HG03432 (cell line): ENCODE measurements around the gene ZFPM1.
A peak's percentile ranks its signal among the peaks of the same experiment; 100 is the strongest.

Experiments
- ATAC-seq: cut with Tn5 transposase; IDR thresholded peaks from one replicate; pipeline ENCODE4 v1.9.1; 2021; ENCODE audit warnings: mild to moderate bottlenecking, moderate library complexity; ENCODE audit not compliant: unreplicated experiment

The ZFPM1 gene

DNA sequence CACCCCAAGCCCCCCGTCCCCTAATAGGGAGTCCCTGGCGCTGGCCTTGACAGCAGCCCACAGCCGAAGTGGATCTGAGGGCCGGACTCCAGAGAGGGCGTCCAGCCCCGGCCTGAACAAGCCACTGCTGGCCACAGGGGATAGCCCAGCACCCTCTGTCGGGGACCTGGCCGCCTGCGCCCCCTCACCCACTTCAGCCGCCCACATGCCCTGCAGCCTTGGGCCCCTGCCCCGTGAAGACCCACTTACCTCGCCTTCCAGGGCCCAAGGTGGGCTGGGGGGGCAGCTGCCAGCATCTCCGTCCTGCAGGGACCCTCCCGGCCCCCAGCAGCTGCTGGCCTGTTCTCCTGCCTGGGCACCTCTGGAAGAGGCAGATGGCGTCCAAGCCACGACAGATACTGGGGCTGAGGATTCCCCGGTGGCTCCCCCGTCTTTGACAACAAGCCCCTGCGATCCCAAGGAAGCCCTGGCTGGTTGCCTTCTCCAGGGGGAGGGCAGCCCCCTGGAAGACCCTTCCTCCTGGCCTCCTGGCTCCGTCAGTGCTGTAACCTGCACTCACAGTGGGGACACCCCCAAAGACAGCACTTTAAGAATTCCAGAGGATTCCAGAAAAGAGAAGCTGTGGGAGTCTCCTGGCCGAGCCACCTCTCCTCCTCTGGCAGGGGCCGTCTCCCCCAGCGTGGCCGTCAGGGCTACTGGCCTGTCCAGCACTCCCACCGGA, 19.3 kb upstream of the ZFPM1 start:
- no peak for ATAC-seq

DNA sequence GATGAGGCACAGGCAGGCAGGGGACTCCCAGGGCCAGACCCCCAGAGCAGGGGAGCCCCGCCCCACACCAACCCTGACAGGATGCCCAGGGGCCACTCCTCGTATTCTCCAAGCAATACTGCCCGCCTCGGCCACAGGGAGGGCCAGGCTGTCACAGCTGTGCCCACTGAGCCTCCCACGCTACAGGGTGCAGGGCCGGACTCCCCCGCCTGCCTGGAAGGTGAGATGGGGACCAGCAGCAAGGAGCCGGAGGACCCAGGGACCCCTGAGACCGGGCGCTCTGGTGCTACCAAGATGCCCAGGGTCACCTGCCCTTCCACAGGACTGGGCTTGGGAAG, 18.8 kb upstream of the ZFPM1 start:
- ATAC-seq: no peak

DNA sequence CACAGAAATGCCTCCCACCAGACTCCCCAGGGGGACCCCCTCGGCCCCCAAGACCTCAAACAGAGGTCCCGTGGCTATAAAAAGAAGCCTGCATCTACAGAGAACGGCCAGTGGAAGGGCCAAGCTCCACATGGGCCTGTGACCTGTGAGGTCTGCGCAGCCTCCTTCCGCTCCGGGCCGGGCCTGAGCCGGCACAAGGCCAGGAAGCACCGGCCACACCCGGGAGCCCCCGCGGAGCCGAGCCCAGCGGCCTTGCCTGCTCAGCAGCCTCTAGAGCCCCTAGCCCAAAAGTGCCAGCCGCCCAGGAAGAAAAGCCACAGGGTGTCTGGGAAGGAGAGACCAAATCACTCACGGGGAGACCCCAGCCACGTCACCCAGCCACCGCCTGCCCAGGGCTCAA, 18.3 kb upstream of the ZFPM1 start:
- ATAC-seq: no peak

DNA sequence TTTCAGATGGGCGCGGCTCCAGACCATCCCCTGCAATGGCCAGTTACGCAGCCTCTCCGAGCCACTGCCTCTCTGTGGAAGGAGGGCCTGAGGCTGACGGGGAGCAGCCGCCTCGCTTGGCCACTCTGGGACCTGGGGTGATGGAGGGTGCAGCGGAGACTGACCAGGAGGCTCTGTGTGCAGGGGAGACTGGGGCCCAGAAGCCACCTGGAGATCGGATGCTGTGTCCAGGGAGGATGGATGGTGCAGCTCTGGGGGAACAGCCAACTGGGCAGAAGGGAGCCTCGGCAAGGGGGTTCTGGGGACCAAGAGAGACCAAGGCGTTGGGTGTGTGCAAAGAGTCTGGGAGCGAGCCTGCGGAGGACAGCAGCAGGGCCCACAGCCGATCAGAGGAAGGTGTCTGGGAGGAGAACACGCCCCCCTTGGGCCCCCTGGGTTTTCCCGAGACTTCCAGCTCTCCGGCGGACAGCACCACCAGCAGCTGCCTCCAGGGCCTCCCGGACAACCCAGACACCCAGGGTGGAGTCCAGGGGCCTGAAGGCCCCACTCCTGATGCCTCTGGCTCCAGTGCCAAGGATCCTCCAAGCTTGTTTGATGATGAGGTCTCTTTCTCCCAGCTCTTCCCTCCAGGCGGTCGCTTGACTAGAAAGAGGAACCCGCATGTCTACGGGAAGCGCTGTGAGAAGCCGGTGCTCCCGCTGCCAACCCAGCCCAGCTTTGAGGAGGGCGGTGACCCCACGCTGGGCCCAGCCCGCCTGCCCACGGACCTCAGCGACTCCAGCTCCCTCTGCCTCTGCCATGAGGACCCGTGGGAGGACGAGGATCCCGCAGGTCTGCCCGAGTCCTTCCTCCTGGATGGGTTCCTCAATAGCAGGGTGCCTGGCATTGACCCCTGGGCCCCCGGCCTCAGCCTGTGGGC, 17.4 kb upstream of the ZFPM1 start:
- no peak for ATAC-seq

DNA sequence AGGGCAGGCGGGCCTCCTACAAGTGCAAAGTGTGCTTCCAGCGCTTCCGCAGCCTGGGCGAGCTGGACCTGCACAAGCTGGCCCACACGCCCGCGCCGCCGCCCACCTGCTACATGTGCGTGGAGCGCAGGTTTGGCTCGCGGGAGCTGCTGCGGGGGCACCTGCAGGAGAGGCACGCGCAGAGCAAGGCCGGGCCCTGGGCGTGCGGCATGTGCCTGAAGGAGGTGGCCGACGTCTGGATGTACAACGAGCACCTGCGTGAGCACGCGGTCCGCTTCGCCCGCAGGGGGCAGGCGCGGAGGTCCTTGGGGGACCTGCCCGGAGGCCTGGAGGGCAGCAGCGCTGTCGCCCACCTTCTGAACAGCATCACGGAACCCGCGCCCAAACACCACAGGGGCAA, 16.3 kb upstream of the ZFPM1 start:
- ATAC-seq: no peak

DNA sequence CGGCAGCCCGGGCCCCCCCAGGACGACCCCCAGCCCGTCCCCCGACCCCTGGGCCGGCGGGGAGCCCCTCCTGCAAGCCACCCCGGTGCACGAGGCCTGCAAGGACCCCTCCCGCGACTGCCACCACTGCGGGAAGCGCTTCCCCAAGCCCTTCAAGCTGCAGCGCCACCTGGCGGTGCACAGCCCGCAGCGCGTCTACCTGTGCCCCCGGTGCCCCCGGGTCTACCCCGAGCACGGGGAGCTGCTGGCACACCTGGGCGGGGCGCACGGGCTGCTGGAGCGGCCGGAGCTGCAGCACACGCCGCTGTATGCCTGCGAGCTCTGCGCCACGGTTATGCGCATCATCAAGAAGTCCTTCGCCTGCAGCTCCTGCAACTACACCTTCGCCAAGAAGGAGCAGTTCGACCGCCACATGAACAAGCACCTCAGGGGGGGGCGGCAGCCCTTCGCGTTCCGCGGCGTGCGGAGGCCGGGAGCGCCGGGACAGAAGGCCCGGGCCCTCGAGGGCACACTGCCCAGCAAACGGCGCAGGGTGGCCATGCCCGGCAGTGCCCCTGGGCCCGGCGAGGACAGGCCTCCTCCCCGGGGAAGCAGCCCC, 15.6 kb upstream of the ZFPM1 start:
- ATAC-seq: no peak

DNA sequence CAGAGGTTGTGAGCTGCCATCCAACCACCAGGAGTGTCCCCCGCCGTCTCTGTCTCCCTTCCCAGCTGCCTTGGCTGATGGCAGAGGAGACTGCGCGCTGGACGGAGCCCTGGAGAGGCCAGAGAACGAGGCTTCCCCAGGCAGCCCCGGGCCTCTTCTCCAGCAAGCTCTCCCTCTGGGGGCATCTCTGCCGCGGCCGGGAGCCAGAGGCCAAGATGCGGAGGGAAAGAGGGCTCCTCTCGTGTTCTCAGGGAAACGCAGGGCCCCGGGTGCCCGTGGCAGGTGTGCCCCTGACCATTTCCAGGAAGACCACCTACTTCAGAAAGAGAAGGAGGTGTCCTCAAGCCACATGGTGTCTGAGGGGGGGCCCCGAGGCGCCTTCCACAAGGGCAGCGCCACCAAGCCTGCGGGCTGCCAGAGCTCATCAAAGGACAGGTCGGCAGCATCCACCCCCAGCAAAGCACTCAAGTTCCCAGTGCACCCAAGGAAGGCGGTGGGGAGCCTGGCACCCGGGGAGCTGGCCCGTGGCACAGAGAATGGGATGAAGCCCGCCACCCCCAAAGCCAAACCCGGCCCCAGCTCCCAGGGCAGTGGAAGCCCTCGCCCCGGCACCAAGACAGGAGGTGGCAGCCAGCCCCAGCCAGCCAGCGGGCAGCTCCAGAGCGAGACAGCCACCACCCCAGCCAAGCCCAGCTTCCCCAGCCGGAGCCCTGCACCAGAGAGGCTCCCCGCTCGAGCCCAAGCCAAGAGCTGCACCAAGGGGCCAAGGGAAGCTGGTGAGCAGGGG, 14.8 kb upstream of the ZFPM1 start:
- no peak for ATAC-seq

DNA sequence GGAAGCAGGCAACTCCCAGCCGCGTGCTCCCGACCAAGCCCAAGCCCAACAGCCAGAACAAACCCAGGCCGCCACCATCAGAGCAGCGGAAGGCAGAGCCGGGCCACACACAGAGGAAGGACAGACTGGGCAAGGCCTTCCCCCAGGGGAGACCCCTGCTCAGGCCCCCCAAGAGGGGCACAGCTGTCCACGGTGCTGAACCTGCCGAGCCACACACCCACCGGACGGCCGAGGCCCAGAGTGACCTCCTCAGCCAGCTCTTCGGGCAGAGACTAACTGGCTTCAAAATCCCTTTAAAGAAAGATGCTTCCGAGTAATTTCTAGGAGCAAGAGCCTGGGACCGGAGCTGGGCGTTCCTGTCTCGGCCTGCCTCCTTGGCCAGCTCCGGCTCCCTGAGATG, 14.1 kb upstream of the ZFPM1 start:
- ATAC-seq: no peak

DNA sequence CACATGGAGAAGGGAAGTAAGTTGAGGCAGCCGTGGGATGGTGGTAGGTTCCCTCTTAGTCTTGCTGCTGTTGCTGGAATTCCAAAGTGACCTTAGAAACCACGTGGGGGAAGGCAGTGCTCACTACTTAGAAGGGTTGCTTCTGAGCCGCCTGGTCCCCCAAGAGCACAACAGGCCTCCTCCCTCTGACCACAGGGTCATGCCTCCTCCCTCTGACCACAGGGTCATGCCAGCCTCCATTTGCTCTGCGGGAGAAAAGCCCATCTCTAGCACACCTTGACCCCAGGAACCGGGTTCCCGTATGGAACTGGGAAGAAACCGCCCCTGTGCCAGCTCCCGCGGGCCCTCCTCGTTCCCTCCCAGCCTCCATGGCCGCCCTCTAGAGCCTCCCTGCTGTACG, 13.4 kb upstream of the ZFPM1 start:
- ATAC-seq: no peak

DNA sequence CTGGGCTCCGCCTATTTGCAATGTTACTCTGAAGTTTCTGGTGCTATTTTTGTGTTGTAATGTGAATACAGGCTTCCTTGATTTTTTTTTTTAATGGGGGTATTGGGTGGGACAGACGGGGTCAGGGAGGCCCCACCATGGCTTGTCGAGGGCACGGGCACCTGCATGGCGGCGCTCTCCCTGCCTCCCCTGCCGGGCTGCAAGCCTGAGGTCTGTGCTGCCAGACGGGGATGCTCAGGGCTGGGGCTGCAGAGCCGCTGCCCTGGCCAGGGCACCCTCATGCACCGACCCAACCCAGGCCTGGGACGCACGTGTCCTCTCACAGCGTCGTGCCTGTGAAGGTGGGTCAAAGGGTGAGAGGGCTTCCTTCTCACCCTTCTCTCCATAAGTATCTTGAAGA, 13.0 kb upstream of the ZFPM1 start:
- ATAC-seq: no peak

DNA sequence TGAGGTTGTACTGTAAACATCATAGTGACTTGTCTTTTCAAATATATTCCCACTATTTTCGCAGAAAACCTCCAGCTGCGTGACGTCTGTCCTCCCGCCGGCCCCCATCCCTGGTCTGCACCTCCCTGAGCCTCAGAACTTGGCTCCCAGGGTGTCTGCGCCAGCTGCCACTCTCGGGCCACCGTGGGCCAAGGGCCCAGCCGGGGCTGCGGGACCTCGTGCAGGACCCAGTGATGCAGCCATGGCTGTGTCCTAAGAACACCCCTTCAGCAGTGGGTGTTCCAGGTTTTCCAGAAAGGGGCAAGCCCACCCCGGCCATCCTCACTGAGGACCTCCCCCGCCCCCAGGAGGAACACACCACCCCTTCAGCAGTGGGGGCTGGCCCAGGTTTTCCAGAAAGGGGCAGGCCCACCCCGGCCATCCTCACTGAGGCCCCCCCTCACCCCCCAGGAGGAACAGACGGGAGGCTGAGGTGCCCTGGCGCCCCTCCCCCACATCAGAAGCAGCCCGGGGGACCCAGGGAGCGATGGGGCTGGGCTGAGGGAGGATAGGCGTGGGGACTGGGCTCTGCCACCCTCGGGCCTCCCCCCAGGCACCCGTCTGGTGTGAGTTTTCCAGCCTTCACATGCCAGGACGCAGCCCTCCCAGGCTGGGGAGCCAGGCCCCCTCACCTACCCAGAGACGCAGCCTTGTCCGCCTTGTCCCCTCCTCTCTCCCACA, 12.2 kb upstream of the ZFPM1 start:
- ATAC-seq: no peak

DNA sequence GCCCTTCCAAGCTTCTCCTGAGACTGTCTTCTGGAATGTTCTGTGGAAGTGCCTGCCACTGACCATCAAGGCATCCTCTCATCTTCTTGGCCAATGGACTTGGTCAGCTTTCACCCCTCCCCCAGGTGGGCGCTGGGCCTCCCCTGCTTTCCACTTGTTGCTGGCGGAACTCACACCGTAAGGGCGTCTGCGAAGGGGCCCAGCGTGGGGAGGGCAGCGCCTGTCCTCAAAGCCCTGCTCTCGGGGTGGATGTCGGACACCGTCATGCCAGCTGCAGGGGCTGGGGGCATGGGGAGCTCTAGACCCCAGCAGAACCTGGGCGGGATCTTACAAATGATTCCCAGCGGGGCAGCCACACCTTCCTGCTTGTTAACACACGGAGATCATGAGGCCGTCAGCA, 11.6 kb upstream of the ZFPM1 start:
- ATAC-seq: no peak

DNA sequence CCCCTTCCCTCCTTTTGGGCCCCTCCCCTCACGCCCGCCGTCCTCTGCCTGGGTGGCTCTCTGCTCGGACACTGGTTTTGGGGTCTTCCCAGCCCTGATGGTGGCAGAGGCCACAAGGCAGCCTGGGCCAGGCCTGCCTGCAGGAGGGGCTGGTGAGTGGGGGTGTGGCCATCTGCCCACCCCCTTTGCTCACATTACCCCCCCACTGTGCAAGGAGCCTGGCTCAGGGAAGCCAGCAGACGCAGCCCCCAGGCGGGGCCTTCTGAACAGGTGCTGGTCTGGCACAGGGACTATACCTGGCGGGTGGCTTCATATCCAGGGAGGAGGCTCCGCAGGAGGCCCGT, 10.7 kb upstream of the ZFPM1 start:
- ATAC-seq: no peak

DNA sequence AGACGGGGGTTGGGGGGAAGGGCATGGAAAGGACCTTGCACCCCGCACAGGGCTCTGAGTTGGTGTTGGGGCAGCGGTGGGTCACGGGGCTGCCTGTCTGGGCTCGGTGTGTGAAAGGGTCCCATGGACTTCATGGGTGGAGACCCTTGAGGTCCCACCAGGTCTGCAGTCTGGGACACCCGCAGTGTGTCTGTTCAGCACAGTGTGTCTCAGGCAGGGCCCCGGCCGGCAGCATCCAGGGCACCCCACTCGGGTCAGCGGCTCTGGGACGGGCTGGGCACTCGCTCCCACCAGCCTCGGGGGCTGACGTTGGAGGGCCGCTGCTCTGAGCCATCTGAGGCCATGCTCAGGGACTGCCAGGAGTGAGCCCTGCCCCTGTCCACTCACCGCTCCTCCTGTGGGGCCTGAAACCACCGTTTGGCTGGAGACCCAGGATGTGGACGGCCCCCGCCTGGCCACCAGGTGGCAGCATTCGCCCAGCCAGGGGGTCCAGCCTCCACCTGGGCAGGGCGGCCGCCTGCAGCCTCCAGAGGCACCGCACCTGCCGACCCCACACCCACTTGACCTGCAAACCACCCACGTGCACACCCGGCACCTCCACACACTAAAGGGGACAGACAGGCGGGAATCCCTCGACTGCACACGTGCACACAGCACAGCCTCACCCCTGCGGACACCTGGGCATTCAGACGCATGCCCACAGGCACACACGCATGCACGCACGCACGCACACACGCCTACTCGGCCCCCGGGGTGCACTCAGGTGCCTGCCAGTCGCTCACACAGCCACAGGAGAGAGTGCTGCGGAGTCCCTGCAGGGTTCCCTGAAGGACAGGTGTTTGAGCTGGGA, 10.1 kb upstream of the ZFPM1 start:
- peak; percentile 63 for ATAC-seq

DNA sequence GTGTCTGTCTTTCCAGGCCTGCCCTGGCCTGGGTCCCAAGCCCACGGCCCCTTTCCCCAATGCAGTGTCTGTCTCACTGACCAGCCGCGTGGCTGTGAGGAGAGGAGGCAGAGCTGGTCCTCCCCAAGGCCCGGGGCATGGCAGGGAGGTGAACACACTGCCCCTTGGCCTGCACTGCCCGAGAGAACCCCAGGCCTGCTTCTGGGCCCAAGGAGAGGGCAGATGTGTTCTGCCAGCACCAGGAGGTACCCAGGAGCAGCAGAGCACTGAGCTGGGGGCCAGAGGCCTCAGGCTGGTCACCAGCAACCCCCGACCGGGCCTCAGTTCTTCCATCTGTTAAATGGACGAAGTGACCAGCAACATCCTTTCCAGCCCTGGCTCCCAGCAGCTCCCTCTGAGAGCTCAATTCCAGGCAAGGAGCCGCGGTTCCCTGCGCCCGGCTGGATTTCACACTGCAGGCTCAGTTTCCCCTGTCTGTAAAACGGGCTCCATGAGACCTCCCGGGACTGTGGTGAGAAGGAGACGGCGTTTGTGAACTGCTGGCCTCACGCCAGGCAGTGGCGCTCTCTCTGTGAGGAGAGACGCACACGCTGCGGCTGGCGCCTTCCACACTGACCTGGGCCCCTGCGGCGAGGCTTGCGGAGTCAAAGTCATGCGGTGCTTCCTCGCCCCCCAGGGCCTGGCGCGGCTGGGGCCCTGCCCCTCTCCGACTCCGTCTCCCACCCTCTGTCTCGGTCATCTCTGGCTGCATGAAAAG, 8.1 kb upstream of the ZFPM1 start:
- no peak for ATAC-seq

DNA sequence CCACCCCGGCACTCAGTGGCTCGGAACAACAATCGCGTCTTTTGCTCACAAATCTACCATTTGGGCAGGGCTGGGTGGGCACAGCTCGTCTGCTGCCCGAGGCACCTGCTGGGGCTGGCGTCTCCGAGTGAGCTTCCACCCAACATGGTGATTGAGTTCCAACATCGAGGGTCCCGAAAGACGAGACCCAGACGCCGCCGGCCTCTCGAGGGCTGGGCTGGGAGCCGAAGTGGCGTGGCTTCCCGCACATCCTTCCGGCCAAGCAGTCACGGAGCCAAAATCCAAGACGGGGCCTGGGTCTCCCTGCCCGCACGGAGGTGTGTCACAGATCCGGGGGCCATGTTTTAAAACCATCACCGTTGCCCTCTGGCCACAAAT, 7.5 kb upstream of the ZFPM1 start:
- no peak for ATAC-seq

DNA sequence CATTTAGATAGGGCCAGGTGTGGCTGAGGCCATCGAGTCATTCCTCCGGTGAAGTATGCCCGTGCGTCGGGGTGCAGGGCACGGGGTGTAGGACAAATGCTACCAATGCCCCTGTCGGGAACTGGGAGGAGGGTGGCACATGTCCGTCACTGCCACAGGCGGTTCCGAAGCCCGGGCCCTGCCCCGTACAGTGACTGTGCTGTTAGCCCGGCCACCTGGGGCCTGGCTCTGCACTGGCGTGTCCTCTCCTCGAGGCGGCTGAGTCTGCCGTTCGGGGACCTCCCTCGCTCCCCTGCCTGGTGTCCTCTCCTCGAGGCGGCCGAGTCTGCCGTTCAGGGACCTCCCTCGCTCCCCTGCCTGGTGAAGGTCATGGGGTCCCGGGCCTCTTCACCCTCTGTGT, 7.0 kb upstream of the ZFPM1 start:
- ATAC-seq: no peak

DNA sequence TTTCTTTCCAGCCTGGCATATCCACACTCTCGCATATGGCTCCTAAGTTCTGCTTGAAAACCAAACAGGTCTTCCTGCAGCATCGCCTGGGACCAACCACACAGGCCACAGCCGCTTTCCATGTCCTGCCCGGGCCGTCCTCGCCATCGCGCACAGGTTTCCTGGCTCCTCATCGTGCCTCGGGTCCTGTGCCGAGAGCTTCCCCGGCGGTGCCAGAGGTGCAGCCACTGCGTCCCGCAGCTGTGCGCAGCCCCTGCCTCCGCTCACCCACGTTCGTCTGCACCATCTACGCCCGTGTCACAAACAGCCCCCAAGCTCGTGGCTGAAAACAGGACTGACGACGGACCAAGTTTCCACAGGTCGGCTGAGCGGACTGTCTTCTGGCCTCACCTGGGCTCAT, 6.3 kb upstream of the ZFPM1 start:
- no peak for ATAC-seq

DNA sequence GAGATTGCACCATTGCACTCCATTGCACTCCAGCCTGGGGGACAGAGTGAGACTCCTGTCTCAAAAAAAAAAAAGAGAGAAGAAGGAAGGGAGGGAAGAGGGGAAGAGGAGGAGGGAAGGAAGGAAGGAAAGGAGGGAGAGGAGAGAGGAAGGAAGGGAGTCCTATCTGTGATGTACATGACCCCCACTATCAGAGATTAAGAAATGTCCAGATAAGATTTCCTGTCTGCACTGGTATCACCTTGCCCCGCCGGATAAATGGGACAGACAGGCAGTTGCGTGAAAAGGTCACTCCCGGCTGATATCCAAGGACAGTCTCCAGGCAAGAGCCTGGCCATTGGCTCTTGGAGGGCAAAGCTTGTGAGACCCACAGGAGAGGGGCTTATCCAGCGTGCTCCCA, 5.2 kb upstream of the ZFPM1 start:
- no peak for ATAC-seq
